HG03460 (cell line): ENCODE data around the gene KPNA3.
"Not testable (repeated sequence)": the region's sequence is repeated elsewhere in the genome, so short reads cannot be mapped to it uniquely, and the experiment has no call there.

ENCODE experiments used
- ATAC-seq: cut with Tn5 transposase; IDR thresholded peaks from one replicate; pipeline ENCODE4 v1.9.1; 2021; ENCODE audit not compliant: unreplicated experiment

KPNA3 gene

DNA sequence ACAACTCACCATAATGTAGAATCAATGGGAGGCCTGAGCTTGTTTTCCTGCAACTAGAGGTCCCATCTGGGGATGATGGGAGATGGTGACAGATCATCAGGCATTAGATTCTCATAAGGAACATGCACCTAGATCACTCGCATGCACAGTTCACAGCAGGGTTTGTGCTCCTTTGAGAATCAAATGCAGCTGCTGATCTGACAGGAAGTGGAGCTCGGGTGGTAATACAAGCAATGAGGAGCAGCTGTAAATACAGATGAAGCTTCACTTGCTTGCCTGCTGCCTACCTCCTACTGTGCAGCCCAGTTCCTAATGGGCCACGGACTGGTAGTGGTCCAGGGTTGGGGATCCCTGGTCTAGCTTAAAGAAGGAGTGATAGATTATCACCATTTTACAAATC is 33.0 kb downstream of the KPNA3 start:
- ATAC-seq: no peak

DNA sequence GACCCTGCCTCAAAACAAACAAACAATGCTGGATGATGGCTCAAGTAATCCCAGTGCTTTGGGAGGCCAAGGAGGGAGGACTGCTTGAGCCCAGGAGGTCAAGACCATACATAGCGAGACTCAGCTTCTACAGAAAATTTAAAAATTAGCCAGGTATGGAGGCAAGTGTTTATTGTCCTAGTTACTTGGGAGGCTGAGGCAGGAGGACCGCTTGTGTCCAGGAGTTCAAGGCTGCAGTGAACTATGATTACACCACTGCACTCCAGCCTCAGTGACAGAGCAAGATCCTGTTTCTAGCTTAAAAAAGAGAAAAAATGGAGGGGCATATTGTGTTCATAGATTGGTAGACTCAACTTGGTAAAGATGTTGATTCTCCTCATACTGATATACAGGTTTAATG is 36.2 kb downstream of the KPNA3 start:
- ATAC-seq: no peak

GRCh38 chr13:49754146-49754545 is 38.3 kb downstream of the KPNA3 start:
- no peak for ATAC-seq

GRCh38 chr13:49749848-49750247 is 42.6 kb downstream of the KPNA3 start:
- no peak for ATAC-seq

DNA sequence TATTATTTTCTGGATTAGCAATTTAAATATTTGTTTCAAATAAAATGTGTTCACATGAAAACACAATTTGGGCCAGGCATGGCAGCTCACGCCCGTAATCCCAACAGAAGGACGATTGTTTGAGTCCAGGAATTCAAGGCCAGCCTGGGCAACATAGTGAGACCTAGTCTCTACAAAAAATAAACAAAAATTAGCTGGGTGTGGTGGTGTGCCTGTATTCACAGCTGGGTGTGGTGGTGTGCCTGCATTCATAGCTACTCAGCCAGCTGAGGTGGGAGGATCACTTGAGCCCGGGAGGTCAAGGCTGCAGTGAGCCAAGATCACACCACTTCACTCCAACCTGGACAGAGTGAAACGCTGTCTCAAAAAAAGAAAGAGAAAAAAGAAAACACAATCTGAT is 46.4 kb downstream of the KPNA3 start:
- ATAC-seq: no peak

- ATAC-seq: no peak
These were observed 51.6 kb downstream of the KPNA3 start for GRCh38 chr13:49740870-49741269.

- ATAC-seq: no peak
These were observed 52.8 kb downstream of the KPNA3 start for GRCh38 chr13:49739498-49740187.

- no peak for ATAC-seq
These were observed 59.1 kb downstream of the KPNA3 start for GRCh38 chr13:49733181-49733951.

DNA sequence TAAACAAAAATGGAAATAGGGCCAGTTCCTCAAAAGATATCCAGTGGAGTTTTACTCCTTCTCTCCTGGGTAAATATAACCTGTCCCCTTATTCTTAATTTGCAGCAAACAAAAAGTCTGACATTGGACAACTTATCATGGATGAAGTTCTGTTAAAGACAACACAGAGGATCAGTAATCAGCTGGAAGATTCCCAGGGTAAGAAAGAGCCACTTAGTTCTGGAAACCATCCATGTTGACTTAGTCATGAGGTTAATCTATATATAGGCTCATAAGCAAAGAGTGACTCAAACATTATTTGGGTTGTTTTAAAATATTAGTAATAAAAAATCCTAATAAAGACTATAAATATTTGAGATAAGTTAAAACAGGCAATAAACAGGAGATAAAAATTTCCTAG is 60.7 kb downstream of the KPNA3 start:
- no peak for ATAC-seq

DNA sequence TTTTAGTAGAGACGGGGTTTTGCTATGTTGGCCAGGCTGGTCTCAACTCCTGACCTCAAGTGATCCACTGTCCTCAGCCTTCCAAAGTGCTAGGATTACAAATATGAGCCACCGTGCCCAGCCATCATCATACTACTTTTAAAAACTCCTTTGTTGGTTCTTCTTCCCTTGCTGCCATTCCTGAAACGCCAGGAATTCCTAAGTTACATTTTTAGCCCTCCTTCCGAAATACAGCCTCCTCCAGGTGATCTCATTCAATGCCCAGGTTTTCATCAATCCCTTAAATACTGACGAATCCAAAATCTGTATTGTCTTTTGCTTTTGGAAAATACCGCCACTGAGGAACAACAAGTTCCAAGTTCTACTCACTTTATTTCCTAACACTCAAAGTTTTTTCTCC is 75.9 kb downstream of the KPNA3 start:
- ATAC-seq: no peak

- no peak for ATAC-seq
These were observed 77.7 kb downstream of the KPNA3 start for GRCh38 chr13:49714757-49715156.

DNA sequence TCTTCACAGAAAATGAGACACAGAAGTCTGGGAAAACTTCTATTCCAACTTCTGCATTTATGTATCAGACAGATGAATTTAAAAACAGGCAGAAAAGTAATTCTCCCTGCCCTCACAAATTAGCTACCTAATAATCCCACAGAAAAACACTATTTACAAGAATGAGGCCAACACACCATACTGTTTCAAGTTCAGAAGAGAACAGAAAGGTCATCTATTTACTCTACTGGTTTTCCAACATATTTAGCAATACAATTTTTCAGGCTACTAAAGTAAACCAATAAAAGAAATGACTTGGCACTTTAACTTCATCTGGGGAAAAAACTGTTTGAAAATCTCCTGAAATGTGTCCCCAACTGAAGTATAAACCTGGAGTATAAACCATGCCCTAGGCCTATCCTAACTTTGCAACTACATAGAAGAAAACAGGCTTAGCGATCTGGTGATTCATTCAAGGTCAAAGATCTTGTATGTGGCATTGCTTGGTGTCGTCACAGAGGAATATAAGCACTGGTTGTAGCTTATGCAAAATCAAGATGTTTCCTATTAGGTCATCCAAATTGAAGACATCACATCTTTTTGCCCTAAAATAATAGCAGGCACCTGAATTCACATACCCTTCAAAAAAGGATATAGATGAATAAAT is 81.1 kb downstream of the KPNA3 start:
- ATAC-seq: no peak

- ATAC-seq: not testable (repeated sequence)
These were observed 88.2 kb downstream of the KPNA3 start for GRCh38 chr13:49704264-49704663.

DNA sequence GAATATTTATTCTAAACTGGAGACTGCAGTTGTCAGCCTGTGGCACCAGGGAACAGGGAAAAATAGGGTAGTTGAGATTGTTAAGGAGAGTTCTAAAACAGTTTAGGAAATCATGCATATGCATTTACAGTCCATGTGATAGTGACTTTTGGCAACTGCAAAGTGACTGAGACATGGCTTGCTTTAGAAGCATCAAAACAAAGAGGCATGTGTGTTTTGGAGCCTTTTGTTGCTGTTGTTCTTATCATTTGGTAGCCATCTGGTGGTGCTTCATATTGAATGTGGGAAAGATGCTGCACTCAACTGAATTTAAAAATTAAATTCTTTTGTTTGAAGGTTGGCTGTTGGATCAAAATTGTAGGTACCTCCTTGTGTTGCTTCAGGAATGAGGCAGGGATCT is 91.0 kb downstream of the KPNA3 start:
- ATAC-seq: no peak

DNA sequence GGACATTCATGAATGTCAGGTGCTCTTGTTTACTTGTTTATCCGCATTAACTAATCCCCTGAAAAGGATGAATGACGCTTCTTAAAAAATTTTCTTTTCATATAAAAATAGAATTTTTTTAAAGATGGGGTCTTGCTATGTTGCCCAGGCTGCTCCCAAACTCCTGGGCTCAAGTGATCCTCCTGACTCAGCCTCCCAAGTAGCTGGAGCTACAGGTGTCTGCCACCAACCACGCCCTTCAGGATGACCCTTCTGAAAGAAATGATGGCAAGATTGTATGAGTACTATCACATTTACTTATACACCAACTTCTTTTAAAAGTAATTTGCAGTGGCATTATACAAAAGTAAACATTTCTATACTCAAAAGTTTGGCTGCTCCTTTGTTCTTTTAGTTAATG is 95.0 kb downstream of the KPNA3 start:
- ATAC-seq: no peak

GRCh38 chr13:49694446-49694845 is 98.0 kb downstream of the KPNA3 start:
- ATAC-seq: no peak

DNA sequence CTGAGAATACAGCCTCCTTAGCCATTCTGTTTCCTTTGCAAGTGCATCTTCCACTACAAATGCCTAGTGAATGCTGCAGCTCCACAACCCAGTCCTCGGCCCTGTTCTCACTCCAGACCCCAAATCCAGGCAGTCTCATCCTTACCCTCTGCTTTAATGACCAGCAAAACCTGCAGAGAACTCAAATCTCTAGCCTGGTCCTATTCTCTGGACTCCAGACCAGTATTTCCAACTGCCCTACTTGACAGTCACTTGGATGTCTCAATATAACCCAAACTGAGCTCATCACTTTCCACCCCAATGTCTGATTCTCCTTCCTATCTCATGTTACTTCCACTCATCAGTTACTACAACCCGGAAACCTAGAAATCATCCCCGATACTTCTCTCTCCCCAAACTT is 98.6 kb downstream of the KPNA3 start:
- ATAC-seq: no peak

DNA sequence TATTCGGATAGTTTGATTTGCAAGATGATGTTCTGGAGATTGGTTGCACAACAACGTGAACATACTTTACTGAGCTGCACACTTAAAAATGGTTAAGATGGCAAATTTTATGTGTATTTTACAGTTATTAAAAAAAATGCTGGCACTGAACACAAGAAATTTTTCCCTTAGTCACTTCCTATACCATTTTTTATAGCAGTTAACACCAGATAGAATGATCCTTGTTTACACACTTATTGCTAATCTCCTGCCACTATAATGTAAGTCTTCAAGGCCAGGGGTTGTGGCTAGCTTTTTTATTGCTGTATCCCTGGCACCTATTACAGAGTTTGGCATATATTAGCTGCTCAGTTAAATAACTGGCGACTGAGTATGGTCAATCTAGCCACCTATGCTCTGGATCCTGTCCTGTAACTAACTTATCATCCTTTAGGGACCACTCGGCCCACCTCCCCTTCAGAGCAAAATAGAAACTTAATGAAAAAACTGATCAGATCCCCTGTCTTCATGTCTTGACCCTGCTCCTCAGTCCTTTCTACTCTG is 99.2 kb downstream of the KPNA3 start:
- no peak for ATAC-seq

- peak; percentile 98 for ATAC-seq
These were observed 101.3 kb downstream of the KPNA3 start, which contains the start of gene EBPL for GRCh38 chr13:49690995-49691784. TSS of gene EBPL (minus strand) at chr13:49691486. CDS start at chr13:49691424, 62 bp downstream.

DNA sequence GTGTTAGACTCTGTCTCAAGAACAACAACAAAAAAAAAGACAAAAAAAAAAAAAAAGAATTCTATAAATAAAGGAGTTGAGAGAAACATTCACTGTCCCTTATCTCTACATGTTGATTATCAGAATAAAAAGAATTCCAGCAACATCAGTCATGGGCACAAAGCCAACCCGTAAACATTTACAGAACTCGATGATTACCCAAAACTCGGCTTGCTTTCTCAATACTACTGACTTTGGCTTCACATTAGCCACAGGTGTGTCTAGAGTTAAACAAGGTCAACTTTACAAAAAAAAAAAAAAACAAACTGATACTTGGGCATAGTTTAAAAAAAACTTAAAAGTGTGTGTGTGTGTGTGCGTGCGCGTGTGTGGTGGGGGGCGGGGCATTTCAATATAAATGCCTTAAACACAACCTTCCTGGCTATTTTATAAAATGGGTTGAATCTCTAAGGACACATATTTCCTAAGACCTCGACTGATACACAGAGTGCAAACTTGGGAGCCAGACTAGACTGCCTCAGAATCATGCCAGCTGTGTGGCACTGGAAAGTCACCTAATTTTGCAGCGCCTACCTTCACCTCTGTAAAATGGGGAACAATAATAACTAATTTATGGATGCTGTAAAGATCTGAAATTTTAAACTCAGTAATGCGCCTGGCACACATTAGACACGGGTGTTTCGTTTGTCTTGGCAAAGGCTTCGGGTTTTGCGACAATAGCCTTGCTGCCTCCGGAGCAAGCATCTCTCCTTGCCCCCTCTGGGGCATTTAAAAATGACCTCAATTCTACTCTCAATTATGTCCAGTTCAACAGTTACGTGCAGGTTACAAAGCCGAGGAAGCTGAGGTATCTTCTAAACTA is 102.1 kb downstream of the KPNA3 start:
- peak; percentile 24 for ATAC-seq
